Astrocyte of the spinal cord (primary cell): ENCODE data around the gene TMC4.

Experiments
- DNase-seq: peaks from one replicate; pipeline ENCODE4 v3.0.0; 2011; ENCODE audit warnings: low read depth, low spot score
- H3K4me3 ChIP-seq: 2 replicates; pipeline ENCODE4 v1.5.1; 2011; ENCODE audit warnings: low read depth, mild to moderate bottlenecking, low read length, moderate library complexity
- CTCF ChIP-seq: IDR thresholded peaks from 2 replicates; pipeline ENCODE4 v1.5.1; 2012; ENCODE audit warnings: low read depth, mild to moderate bottlenecking, low read length, inconsistent platforms
- in situ Hi-C: cut with HindIII; loops from 2 replicates; pipeline ENCODE4 v1.10.0; 2017; ENCODE audit warnings: low sequenced_read_pairs

The TMC4 gene

DNA sequence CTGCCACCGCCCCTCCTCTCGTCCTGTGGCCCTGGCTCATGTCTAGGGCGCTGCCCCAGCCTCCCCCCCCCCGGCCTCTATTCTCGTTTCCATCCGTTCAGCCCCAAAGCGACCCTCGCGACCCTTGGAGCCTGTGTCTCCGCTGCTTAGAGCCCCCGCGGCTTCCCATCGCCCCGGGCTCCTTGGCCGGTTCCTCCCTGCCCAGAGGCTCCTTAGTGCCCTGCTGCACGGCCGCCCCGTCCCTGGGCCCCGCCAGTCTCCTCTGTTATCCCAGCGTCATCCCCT, 44.6 kb downstream of the TMC4 start:
- in situ Hi-C loops = no loop called here
- no peak for DNase-seq
- H3K4me3 ChIP-seq = no peak overlapping the region
- TF ChIP-seq CTCF = no peak

DNA sequence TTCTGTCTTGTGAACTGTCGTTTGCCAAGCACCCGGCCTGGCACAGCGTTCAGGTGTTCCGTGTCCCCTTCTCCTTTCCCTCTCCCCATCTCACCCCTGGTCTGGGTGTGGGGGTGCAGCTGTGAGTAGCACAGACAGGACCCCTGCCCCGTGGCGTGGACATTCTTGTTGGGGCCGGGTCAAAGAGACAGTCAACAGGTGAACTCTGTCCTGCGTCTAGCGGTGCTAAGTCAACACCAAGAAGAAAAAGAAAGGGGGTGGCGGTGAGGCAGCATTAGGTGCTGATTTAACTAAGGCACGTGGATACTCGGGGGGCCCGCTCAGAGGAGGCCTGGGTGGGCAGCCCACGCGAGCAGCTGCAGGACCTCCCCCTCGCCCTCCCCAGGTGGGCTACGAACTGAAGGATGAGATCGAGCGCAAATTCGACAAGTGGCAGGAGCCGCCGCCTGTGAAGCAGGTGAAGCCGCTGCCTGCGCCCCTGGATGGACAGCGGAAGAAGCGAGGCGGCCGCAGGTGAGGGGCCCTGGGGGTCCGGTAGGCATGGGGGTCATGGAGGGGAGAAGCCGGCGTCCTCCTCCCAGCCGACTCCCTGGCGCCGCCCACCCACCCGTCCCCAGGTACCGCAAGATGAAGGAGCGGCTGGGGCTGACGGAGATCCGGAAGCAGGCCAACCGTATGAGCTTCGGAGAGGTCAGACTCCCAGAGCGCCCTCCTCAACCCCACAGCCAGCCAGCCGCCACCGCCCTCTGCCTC, 45.1 kb downstream of the TMC4 start:
- in situ Hi-C loops = no loop called here
- DNase-seq = no peak
- H3K4me3 ChIP-seq = no peak overlapping the region
- TF ChIP-seq CTCF = no peak

DNA sequence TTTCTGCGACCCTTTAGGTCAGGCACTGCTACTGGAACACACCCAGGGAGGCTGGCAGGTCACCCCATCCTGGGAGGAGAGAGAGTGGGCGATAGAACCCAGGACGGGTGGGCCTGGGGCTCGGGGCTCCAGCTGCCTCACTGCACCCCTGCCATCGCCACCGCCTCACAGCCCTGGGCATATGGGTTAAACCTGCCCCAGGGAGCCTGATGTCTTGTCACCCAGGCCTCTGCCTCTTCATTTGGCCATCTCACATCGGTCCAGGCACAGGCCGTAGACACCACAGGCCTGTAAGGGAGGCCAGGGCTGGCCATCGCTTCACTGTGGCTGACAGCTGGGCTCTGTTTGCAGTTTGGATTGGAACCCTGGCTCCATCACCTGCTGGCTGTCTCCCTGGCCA, 47.2 kb downstream of the TMC4 start:
- no peak for DNase-seq
- in situ Hi-C loops = no loop called here
- TF ChIP-seq CTCF = no peak
- H3K4me3 ChIP-seq = no peak overlapping the region

- no peak for TF ChIP-seq CTCF
- no peak for DNase-seq
- H3K4me3 ChIP-seq = no peak overlapping the region
- in situ Hi-C loops = no loop called here
Observed at GRCh38 chr19:54124393-54124792, 48.6 kb downstream of the TMC4 start.

DNA sequence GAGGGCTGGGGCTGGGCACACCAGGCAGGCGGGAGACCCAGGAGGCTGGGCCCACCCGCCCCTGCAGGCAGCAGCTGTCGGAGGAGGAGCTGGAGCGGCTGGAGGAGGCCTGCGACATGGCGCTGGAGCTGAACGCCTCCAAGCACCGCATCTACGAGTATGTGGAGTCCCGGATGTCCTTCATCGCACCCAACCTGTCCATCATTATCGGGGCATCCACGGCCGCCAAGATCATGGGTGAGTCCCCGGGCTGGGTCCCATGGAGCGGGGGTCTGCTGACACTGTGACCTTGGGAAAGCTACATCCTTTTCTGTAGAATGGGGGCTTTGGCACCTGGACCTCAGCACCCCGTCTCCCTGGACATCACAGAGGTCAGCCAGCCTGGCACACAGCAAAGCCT, 49.3 kb downstream of the TMC4 start:
- H3K4me3 ChIP-seq = no peak overlapping the region
- TF ChIP-seq CTCF = no peak
- no peak for DNase-seq
- in situ Hi-C loops = no loop called here

- no peak for DNase-seq
- H3K4me3 ChIP-seq = no peak overlapping the region
- in situ Hi-C loops = no loop called here
- no peak for TF ChIP-seq CTCF
Observed at GRCh38 chr19:54121259-54121658, 51.7 kb downstream of the TMC4 start.
